Sigmoid colon (tissue), 7 donors: ENCODE results near the gene ATP5F1D. TPM values are rescaled to one million over a fixed set of nuclear protein-coding genes. Genes with fewer than 3 reads are reported as not detected.

Source experiments
- DNase-seq: peaks from one replicate; pipeline ENCODE4 v3.0.0-alpha.2; 2019
- H3K27ac ChIP-seq, 4 donors: fragments of 200-600 bp; sonication (generic); one replicate each; pipeline ENCODE4 v1.5.1; 2016 to 2019; ENCODE audit warnings: mild to moderate bottlenecking in 1 of 4
- H3K27me3 ChIP-seq, 3 donors: fragments of 200-600 bp; sonication (generic); one replicate each; pipeline ENCODE4 v1.5.1; 2019; ENCODE audit warnings: mild to moderate bottlenecking in 1 of 3
- H3K36me3 ChIP-seq, 4 donors: fragments of 200-600 bp; sonication (generic); one replicate each; pipeline ENCODE4 v1.5.1; 2016 to 2019
- H3K4me1 ChIP-seq, 4 donors: fragments of 200-600 bp; sonication (generic); one replicate each; pipeline ENCODE4 v1.5.1; 2017 to 2019
- H3K4me3 ChIP-seq, 4 donors: fragments of 200-600 bp; sonication (generic); one replicate each; pipeline ENCODE4 v1.5.1; 2017 to 2019; ENCODE audit warnings: mild to moderate bottlenecking in 2 of 4, moderate library complexity in 1 of 4
- H3K9me3 ChIP-seq, 4 donors: fragments of 200-600 bp in 3 of 4; sonication (generic) in 3 of 4; one replicate each; pipeline versions ENCODE4 v1.5.1 to v1.6.1; 2013 to 2019
- CTCF ChIP-seq, 4 experiments: fragments of 450-650 bp in 3 of 4; fragments of 200-600 bp in 1 of 4; IDR thresholded peaks; one replicate each; pipeline ENCODE4 v1.5.1; 2016 to 2019; ENCODE audit warnings: antibody characterized with exemption in 4 of 4, mild to moderate bottlenecking in 3 of 4, moderate library complexity in 2 of 4
- EP300 ChIP-seq, 4 donors: sonication (generic); formaldehyde crosslinking; IDR thresholded peaks; one replicate each; pipeline ENCODE4 v1.6.1; 2017; ENCODE audit warnings: antibody characterized with exemption in 4 of 4
- POLR2A ChIP-seq, 2 donors: fragments of 450-650 bp; IDR thresholded peaks; one replicate each; pipeline ENCODE4 v1.6.1; 2016; ENCODE audit warnings: antibody characterized with exemption in 2 of 2, mild to moderate bottlenecking in 2 of 2, moderate library complexity in 2 of 2
- POLR2AphosphoS5 ChIP-seq, 4 donors: sonication (generic); formaldehyde crosslinking; IDR thresholded peaks; one replicate each; pipeline ENCODE4 v1.6.1; 2017; ENCODE audit warnings: antibody characterized with exemption in 4 of 4
- WGBS, 2 donors: extraction: QIAGEN DNeasy Blood & Tissue Kit; methylation state at CpG; one replicate each; pipeline ENCODE4 v1.1.7; 2013; 5-methylcytosine and 5-hydroxymethylcytosine counted together
- intact Hi-C: fragments of 100-400 bp; cut with DNase I; formaldehyde crosslinking; loops from one replicate; pipeline ENCODE4 v1.15.1; 2023
- polyA plus RNA-seq, 3 donors: library from polyadenylated mRNA; stranded (reverse); fragments of 200-250 nt; gene quantifications; one replicate each; pipeline ENCODE4 v1.2.3, GENCODE V29; 2013
- total RNA-seq, 4 donors: library from RNA; depleted of rRNA; stranded (reverse); fragments of >200 nt; gene quantifications; one replicate each; pipeline ENCODE4 v1.1.0, GENCODE V29; 2016
- donor health status: healthy with polysubstance abuse.
- donor health status: Bipolar disorder and iron deficiency.
- donor health status: healthy.

Gene ATP5F1D
- total and polyA plus RNA-seq, 7 donors: 74.7 to 390 (median 112) TPM

GRCh38 chr19:1252821-1253513 is 11.4 kb downstream of the ATP5F1D start:
- peak; percentile 98 for DNase-seq
- peak overlapping the region; percentile 96 to 100 (median 100) for H3K27ac ChIP-seq
- H3K4me3 ChIP-seq: peak overlapping the region; percentile 75 to 96 (median 86)
- intact Hi-C loops: no loop called here
- no peak for TF ChIP-seq POLR2A (IDR thresholded peaks at IDR 0.05)
- peak; percentile 26 to 69 (median 60) for TF ChIP-seq POLR2AphosphoS5 (IDR thresholded peaks at IDR 0.05)
- TF ChIP-seq CTCF (IDR thresholded peaks at IDR 0.05): peak in 2 of 4 experiments; percentile 23 to 24
- TF ChIP-seq EP300 (IDR thresholded peaks at IDR 0.05): peak in 2 of 4 donors; percentile 17 to 62
- no peaks in the 10 kb centered on the region for H3K27me3 ChIP-seq
- peaks cover 20 to 56% (median 26%) of the 10 kb centered on the region in 4 donors for H3K36me3 ChIP-seq
- peaks cover 12 to 69% (median 59%) of the 10 kb centered on the region in 4 donors for H3K4me1 ChIP-seq
- WGBS, 2 donors: 1 to 2% methylated on average over 26 of the region's 26 CpGs
- no peaks in the 10 kb centered on the region for H3K9me3 ChIP-seq

- Histone ChIP-seq H3K4me3 (peak overlapping the region; percentile 75 to 96 (median 86)), H3K36me3 (peaks cover 20 to 59% (median 26%) of the 10 kb centered on the region in 4 donors), H3K27ac (peak overlapping the region; percentile 96 to 100 (median 100)), H3K4me1 (peaks cover 6 to 72% (median 62%) of the 10 kb centered on the region in 4 donors), H3K27me3 (no peaks in the 10 kb centered on the region), H3K9me3 (no peaks in the 10 kb centered on the region)
- no peak for DNase-seq
- TF ChIP-seq CTCF (IDR thresholded peaks at IDR 0.05): no peak
- peak in 3 of 4 donors; percentile 2 to 3 (median 2) for TF ChIP-seq EP300 (IDR thresholded peaks at IDR 0.05)
- intact Hi-C loops: no loop called here
- whole genome bisulfite sequencing, 2 donors: 40 to 48% methylated on average over 23 of the region's 23 CpGs
Observed at GRCh38 chr19:1253514-1254080, 12.0 kb downstream of the ATP5F1D start.

- peaks cover 3 to 77% (median 67%) of the 10 kb centered on the region in 4 donors for H3K4me1 ChIP-seq
- peak overlapping the region; percentile 75 to 96 (median 86) for H3K4me3 ChIP-seq
- peak; percentile 90 for DNase-seq
- H3K36me3 ChIP-seq: peaks cover 20 to 59% (median 26%) of the 10 kb centered on the region in 4 donors
- H3K27me3 ChIP-seq: no peaks in the 10 kb centered on the region
- intact Hi-C loops: no loop called here
- no peaks in the 10 kb centered on the region for H3K9me3 ChIP-seq
- H3K27ac ChIP-seq: peak overlapping the region; percentile 96 to 100 (median 100)
- peak; percentile 38 to 80 (median 49) for TF ChIP-seq POLR2AphosphoS5 (IDR thresholded peaks at IDR 0.05)
- no peak for TF ChIP-seq POLR2A (IDR thresholded peaks at IDR 0.05)
- WGBS, 2 donors: 81 to 84% methylated on average over 37 of the region's 37 CpGs
Observed at GRCh38 chr19:1254081-1254527, 12.6 kb downstream of the ATP5F1D start.

GRCh38 chr19:1254530-1255185 is 13.1 kb downstream of the ATP5F1D start:
- H3K4me1 ChIP-seq: peaks cover 3 to 83% (median 73%) of the 10 kb centered on the region in 4 donors
- no peak for DNase-seq
- H3K27me3 ChIP-seq: no peaks in the 10 kb centered on the region
- peak overlapping the region; percentile 96 to 100 (median 100) for H3K27ac ChIP-seq
- peak in 1 of 4 donors; percentile 3 for TF ChIP-seq POLR2AphosphoS5 (IDR thresholded peaks at IDR 0.05)
- TF ChIP-seq POLR2A (IDR thresholded peaks at IDR 0.05): no peak
- intact Hi-C loops: no loop called here
- H3K9me3 ChIP-seq: no peaks in the 10 kb centered on the region
- peak overlapping the region in 2 of 4 donors; percentile 77 to 96 for H3K4me3 ChIP-seq
- 84 to 90% methylated on average over 20 of the region's 20 CpGs for WGBS, 2 donors
- H3K36me3 ChIP-seq: peaks cover 20 to 59% (median 26%) of the 10 kb centered on the region in 4 donors

GRCh38 chr19:1255186-1256161 is 13.9 kb downstream of the ATP5F1D start:
- Histone ChIP-seq H3K27ac (peak overlapping the region; percentile 96 to 100 (median 100)), H3K9me3 (no peaks in the 10 kb centered on the region), H3K4me3 (no peak overlapping the region), H3K4me1 (peaks cover 3 to 91% (median 81%) of the 10 kb centered on the region in 4 donors), H3K27me3 (no peaks in the 10 kb centered on the region), H3K36me3 (peaks cover 20 to 59% (median 26%) of the 10 kb centered on the region in 4 donors)
- intact Hi-C loops: no loop called here
- peak in 3 of 4 donors; percentile 5 to 46 (median 16) for TF ChIP-seq POLR2AphosphoS5 (IDR thresholded peaks at IDR 0.05)
- TF ChIP-seq EP300 (IDR thresholded peaks at IDR 0.05): no peak
- peak in 1 of 2 donors; percentile 10 for TF ChIP-seq POLR2A (IDR thresholded peaks at IDR 0.05)
- no peak for DNase-seq
- WGBS, 2 donors: 85 to 87% methylated on average over 52 of the region's 52 CpGs
